HG03025 (cell line): ENCODE results near the gene GRAMD2B.
"Not testable (repeated sequence)": the region's sequence is repeated elsewhere in the genome, so short reads cannot be mapped to it uniquely, and the experiment has no call there.

Source experiments
- ATAC-seq: cut with Tn5 transposase; IDR thresholded peaks from one replicate; pipeline ENCODE4 v1.9.1; 2021; ENCODE audit warnings: mild to moderate bottlenecking, moderate library complexity; ENCODE audit not compliant: unreplicated experiment, low FRiP score

GRAMD2B gene

DNA sequence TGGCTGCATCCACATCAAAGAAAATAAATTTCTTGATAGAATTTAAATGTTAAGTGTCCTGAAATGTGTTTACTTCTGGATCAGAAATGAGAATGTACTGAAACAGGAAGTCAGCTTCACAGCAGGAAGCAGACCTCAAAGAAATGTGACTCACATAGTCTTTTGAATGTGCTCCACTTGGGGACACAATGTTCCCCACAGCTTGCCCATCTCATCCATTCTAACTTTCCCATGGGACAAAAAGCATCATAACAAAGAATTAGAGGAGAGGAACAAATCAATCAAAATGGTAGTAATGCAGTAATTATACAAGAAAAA, 85.7 kb downstream of the GRAMD2B start:
- no peak for ATAC-seq

GRCh38 chr5:126509339-126509738, 86.1 kb downstream of the GRAMD2B start:
- no peak for ATAC-seq

DNA sequence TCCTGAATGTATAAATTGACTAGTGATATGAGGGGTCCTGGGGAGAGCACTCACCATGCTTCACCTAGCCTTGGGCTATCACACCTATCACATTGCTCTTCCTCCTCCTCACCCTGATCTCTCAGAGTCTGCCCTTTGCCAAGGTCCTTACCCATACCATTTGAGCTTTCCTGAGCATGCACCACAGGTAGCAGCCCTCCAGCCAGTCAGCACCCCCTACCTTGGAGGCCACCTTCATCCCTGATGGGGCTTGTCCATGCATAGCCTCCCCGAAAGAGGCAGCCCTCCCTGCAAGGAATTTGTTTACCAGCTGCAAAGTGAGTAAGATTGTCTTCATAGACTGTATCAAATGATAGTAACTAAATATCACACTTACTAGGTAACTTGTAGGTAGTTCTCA, 88.8 kb downstream of the GRAMD2B start:
- no peak for ATAC-seq

DNA sequence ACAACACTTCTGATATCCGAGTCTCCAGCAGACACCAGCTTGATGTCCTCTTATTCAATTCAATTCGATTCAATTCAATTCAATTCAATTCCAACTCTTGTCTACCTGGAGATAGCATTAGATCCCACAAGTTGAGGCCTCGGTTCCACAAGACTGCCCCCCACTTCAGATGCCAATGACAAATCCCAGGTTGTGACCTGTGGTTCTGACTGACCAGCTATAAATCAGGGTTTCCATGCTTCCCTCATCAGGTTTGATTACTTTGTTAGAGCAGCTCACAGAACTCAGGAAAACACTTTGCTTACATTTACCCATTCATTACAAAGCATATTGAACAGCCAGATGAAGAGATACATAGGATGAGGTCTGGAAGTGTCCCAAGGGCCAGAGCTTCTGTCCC, 89.2 kb downstream of the GRAMD2B start:
- no peak for ATAC-seq

DNA sequence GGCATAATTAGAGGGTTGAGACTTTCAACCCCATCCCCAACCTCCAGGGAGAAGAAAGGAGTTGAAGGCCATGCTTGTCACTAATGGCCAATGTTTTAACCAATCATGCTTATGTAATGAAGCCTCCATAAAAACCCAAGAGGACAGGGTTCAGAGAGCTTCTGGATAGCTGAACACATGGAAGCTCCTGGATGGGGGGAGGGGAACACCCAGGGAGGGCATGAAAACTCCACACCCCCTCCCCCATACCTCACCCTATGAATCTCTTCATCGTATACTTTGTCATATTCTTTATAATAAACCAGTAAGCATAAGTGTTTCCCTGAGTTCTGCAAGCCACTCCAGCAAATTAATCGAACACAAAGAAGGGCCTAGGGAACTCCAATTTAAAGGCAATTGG, 90.1 kb downstream of the GRAMD2B start:
- no peak for ATAC-seq

DNA sequence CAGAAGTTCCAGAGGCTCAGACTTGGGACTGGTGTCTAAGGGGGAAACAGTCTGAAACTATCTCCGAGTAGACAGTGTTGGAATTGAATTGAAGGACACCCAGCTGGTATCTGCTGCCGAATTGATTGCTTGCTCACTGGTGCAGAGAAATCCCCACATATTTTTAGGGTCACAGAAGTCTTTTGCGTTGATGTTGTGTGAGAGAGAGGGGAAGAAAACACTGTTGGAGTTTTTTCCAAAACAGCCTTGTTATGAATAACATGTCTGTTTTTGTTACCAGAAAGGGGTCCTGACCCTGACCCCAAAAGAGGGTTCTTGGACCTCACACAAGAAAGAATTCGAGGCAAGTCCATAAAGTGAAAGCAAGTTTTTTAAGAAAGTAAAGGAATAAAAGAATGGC, 90.5 kb downstream of the GRAMD2B start:
- no peak for ATAC-seq

DNA sequence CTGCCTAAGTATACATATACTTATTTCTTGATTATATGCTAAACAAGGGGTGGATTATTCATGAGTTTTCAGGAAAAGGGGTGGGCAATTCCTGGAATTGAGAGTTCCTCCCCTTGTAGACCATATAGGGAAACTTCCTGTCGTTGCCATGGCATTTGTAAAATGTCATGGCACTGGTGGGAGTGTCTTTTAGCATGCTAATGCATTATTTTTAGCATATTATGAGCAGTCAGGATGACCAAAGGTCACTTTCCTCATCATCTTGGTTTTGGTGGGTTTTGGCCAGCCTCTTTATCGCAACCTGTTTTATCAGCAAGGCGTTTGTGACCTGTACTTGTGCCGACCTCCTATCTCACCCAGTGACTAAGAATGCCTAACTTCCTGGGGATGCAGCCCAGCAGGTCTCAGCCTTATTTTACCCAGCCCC, 90.9 kb downstream of the GRAMD2B start:
- no peak for ATAC-seq

- ATAC-seq: no peak
Observed at GRCh38 chr5:126514558-126515141, 91.4 kb downstream of the GRAMD2B start.

GRCh38 chr5:126515337-126515736, 92.1 kb downstream of the GRAMD2B start:
- ATAC-seq: no peak

DNA sequence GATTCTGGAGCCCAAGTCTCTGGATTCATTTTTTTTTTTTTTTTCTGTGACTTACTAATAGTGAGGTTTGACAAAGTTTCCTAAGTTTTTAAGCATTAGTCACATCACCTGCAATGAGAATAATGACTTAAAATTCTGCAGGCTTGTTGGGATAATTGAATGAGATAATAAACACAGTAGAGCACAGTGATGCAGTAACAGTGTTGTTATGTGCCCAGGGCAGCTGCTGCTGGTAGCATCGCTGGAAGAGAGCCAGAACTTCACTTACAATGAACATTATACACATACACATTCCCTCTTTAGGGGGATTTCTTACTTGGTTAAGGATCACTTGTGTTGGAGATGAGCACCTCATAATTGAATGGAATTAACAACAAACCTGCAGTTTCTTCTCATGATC, 92.9 kb downstream of the GRAMD2B start:
- ATAC-seq: no peak

- ATAC-seq: no peak
Observed at GRCh38 chr5:126516852-126517251, 93.6 kb downstream of the GRAMD2B start.

DNA sequence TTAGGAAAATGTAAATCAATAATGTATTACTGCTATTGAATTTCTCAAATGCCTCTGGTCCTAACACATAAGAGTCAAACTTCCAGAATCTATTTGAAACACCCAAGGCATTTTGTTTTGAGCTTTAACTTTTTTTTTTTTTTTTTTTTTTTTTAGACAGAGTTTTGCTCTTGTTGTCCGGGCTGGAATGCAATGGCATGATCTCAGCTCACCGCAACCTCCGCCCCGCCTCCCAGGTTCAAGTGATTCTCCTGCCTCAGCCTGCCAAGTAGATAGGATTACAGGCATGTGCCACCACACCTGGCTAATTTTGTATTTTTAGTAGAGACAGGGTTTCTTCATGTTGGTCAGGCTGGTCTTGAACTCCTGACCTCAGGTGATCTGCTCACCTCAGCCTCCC, 96.0 kb downstream of the GRAMD2B start:
- not testable (repeated sequence) for ATAC-seq

DNA sequence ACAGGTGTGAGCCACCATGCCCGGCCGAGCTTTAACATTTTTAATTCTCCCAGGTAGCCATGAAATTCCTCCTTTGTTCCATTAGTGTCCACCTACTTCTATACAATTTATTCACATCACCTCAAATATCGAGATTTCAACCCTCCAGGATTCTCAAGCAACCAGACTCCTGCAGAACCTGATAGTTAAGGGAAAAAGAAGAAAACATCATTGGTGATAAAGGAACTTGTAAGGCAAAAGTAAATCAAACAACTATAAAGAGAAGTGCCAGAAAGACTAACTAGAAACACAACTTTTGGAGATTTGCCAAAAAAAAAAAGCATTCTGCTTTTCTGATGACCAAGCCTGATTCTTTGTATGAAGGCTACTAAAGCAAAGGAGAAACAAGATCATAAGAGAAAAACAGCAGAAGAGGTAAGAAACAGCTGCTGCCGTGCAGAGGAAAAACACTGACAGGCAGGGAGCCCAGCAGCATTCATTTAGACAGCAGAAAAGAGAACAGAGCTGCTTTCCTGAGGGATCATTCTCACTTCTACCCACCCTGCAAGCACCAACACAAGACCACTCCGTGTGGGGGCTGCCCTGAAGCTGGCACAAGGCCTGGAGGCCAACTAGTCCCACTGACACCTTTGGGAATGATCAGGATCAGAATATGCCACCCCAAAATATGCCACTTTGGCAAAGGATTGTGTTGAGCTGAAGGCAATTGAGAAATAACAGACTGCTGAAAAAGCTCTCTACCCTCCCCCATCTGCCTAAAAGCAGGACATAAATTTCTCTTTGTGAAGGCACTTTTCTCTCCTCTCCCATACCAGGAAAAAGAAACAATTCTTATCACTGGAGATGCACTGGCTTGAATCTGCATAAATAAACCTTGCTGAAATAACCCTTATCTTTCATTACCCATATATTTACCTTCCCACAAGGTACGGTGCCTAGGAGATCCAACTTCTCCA, 96.7 kb downstream of the GRAMD2B start:
- no peak for ATAC-seq

DNA sequence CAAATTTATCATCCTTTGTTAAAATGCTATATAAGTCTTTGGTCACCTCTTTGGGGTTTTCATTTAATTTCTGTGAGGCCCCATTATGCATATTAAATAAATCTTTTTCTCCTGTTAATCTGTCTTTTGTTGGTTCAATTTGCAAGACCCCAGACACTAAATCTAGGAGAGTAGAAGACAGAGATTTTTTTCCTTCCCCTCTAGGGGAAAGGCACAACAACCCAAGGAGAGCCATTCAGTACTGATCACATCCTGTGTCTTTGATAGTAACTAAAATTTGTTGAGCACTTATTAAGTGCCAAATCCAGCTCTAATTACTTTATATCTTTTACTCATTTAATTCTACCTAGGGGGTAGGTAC, 97.4 kb downstream of the GRAMD2B start:
- ATAC-seq: no peak

- ATAC-seq: no peak
Observed at GRCh38 chr5:126521130-126521529, 97.9 kb downstream of the GRAMD2B start.

DNA sequence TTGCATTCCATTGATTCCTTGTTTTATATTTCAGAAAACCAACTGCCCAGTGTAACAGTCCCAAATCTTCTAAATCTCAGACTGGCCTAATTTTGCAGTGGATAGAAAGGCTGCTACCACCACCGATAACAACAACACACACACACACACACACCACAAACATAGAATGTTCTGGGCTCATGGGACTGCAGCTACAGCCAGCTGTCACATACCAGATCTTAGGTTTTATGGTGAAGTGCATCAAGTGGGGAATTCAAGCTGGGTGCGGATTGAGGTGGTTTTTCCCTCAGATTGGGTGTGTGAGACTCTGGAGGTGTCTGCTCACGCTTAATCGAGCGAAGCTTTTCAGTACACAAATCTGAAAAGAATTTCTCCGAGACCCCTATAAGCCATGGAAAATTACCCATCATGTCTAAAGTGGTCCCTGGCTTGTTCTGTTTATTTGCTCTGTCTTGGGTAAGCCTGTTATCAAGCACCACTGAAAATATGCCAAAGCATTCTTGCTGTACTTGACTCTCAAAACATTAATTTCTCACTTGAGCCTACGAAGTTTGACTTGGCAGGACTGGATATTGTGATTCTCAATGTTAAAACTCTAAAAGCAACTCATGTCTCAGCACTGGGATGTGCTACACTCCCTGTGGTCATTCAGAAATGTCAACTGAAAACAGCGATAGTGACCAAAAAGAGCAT, 100.8 kb downstream of the GRAMD2B start:
- no peak for ATAC-seq

GRCh38 chr5:126525630-126526245, 102.5 kb downstream of the GRAMD2B start:
- no peak for ATAC-seq

GRCh38 chr5:126526493-126526892, 103.3 kb downstream of the GRAMD2B start:
- no peak for ATAC-seq

- ATAC-seq: no peak
Observed at GRCh38 chr5:126527158-126527557, 103.9 kb downstream of the GRAMD2B start.

DNA sequence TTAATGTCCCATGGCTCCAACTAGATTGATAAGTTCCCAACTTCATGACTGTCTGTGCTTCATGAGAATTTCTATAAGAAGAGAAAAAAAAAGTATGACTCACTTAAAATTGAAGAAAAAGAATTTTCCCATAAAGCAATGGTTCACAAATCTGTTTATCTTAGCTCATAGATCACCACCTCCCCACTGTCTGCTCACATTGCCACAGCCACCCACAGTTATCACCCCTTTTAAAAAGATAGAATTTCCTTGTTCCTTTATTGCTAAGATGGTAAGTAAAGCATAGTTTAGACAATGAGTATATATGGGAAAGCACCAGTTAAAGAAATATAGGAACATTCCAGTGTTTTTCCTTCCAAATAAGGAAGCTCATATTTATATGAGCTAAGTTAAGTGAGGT, 104.7 kb downstream of the GRAMD2B start:
- ATAC-seq: no peak

GRCh38 chr5:126531543-126532120, 108.4 kb downstream of the GRAMD2B start:
- ATAC-seq: no peak
